ENCODE results near the gene JAGN1. TPM values are rescaled to one million over a fixed set of nuclear protein-coding genes. Genes with fewer than 3 reads are reported as not detected.
A peak's percentile ranks its signal among the peaks of the same experiment; 100 is the strongest.

The JAGN1 gene
- total and polyA plus RNA-seq, 4 donors: 19.8 to 34.1 (median 24.4) TPM

DNA sequence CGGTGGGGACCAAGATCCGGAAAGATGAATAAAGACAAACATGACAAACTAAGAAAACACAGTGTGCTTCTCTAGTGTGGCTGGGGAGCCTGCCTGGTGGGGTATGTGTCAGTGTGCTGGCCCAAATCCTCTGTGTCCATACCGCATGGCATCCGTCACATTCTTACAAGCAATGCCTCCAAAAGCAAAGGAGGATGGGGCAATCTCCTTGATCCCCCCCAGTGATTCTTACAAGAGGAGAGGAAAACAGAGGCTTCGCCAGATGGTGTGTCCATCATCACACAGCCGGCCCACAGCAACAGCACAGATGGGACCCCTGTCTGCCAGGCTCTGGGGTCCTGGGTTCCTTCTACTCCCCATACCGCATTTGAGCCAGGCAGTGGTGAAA lies 25.9 kb downstream of the JAGN1 start:
- H3K27ac ChIP-seq (ENCODE audit: low read depth in 1 of 2, low read length in 2 of 2): peak overlapping the region; percentile 2 to 69
- ATAC-seq (ENCODE audit: low FRiP score) (no peak), DNase-seq (peak in 1 of 2 donors; percentile 77)
- 31% methylated on average over 6 to 7 of the region's 7 CpGs for WGBS, 2 donors
- H3K4me1 ChIP-seq (ENCODE audit: control insufficient read depth in 1 of 2, insufficient read depth in 2 of 2, low read length in 2 of 2): no peaks in the 10 kb centered on the region
- intact Hi-C loops (cut with DNase I): loop anchor here (5.0 kb wide), 1 partner anchor 74 kb away; the partner anchor contains the start of gene RPUSD3 (in 2 of the 2)
- H3K27me3 ChIP-seq (ENCODE audit: control insufficient read depth in 1 of 2, insufficient read depth in 2 of 2, low read length in 1 of 2): no peaks in the 10 kb centered on the region
- no peaks in the 10 kb centered on the region for H3K36me3 ChIP-seq (ENCODE audit: control insufficient read depth in 1 of 2, insufficient read depth in 2 of 2, low read length in 1 of 2)
- no peaks in the 10 kb centered on the region for H3K9me3 ChIP-seq (ENCODE audit: control insufficient read depth, low read length)
- peak overlapping the region; percentile 2 to 71 for H3K4me3 ChIP-seq (ENCODE audit: low read length in 2 of 2)

DNA sequence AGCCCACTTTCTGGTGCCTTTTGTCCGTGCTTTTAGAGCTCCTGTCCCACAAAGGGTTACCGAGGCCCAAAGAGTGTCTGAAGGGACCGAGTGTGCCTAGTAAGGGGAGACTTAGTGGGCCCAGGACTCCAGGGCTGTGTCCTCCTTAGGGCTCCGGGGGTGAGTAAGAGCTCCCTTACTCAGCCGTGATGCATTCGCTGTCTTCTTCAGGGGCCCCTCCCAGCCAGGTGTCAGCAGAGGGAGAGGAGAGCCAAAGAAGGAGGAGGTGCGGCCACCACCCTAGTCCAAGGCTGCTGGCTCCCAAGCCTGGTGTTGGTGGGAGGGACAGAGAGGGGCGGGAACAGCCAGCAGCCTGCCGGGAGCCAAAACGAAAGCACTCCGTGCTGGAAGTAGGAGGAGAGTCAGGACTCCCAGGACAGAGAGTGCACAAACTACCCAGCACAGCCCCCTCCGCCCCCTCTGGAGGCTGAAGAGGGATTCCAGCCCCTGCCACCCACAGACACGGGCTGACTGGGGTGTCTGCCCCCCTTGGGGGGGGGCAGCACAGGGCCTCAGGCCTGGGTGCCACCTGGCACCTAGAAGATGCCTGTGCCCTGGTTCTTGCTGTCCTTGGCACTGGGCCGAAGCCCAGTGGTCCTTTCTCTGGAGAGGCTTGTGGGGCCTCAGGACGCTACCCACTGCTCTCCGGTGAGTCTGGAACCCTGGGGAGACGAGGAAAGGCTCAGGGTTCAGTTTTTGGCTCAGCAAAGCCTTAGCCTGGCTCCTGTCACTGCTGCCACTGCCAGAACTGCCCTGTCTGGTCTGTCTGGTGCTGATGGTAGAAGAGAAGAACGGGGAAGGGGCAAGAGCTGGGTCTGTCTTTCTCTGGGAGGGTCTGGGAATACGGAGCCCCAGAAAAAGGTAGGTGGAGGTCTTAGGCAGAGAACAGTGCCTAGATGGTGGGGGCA lies 26.6 kb downstream of the JAGN1 start, which contains the start of gene IL17RC:
IL17RC (plus strand) TSS at position 365 of the 947 bp plus-strand sequence; CDS start at position 583, 218 bp downstream.
- no peaks in the 10 kb centered on the region for H3K4me1 ChIP-seq (ENCODE audit: control insufficient read depth in 1 of 2, insufficient read depth in 2 of 2, low read length in 2 of 2)
- H3K4me3 ChIP-seq (ENCODE audit: low read length in 2 of 2): peak within 1 kb of the TSS; percentile 52 to 71
- peak within 1 kb of the TSS; percentile 46 to 81 for H3K27ac ChIP-seq (ENCODE audit: low read depth in 1 of 2, low read length in 2 of 2)
- no peaks in the 10 kb centered on the region for H3K27me3 ChIP-seq (ENCODE audit: control insufficient read depth in 1 of 2, insufficient read depth in 2 of 2, low read length in 1 of 2)
- intact Hi-C loops (cut with DNase I): loop anchor here (5.0 kb wide), 1 partner anchor 75 kb away; the partner anchor contains the start of gene RPUSD3 (in 2 of the 2)
- no peaks in the 10 kb centered on the region for H3K36me3 ChIP-seq (ENCODE audit: control insufficient read depth in 1 of 2, insufficient read depth in 2 of 2, low read length in 1 of 2)
- peak; percentile 91 for ATAC-seq (ENCODE audit: low FRiP score)
- DNase-seq: peak; percentile 92
- WGBS, 2 donors: 2 to 4% methylated on average over 19 of the region's 19 CpGs
- H3K9me3 ChIP-seq (ENCODE audit: control insufficient read depth, low read length): no peaks in the 10 kb centered on the region

DNA sequence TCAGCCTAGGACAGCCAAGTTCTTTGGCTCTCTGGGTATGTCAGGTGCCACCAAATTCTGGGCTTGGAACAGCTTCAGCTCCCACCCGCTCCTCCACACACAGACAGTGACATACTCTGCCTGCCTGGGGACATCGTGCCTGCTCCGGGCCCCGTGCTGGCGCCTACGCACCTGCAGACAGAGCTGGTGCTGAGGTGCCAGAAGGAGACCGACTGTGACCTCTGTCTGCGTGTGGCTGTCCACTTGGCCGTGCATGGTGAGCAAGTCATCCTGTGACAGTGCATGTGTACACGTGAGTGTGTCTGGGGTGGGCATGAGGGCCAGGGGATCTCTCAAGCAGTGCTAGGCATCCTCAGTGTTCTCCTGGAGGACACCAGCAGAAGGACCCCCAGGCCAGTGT lies 27.4 kb downstream of the JAGN1 start:
- 67 to 71% methylated on average over 10 of the region's 10 CpGs for WGBS, 2 donors
- no peak overlapping the region for H3K27ac ChIP-seq (ENCODE audit: low read depth in 1 of 2, low read length in 2 of 2)
- ATAC-seq (ENCODE audit: low FRiP score) (no peak), DNase-seq (peak in 1 of 2 donors; percentile 55)
- intact Hi-C loops (cut with DNase I): loop anchor here (5.0 kb wide), 1 partner anchor 76 kb away; the partner anchor contains the start of gene RPUSD3 (in 2 of the 2)
- no peaks in the 10 kb centered on the region for H3K9me3 ChIP-seq (ENCODE audit: control insufficient read depth, low read length)
- H3K4me3 ChIP-seq (ENCODE audit: low read length in 2 of 2): no peak overlapping the region
- no peaks in the 10 kb centered on the region for H3K36me3 ChIP-seq (ENCODE audit: control insufficient read depth in 1 of 2, insufficient read depth in 2 of 2, low read length in 1 of 2)
- no peaks in the 10 kb centered on the region for H3K4me1 ChIP-seq (ENCODE audit: control insufficient read depth in 1 of 2, insufficient read depth in 2 of 2, low read length in 2 of 2)
- no peaks in the 10 kb centered on the region for H3K27me3 ChIP-seq (ENCODE audit: control insufficient read depth in 1 of 2, insufficient read depth in 2 of 2, low read length in 1 of 2)

DNA sequence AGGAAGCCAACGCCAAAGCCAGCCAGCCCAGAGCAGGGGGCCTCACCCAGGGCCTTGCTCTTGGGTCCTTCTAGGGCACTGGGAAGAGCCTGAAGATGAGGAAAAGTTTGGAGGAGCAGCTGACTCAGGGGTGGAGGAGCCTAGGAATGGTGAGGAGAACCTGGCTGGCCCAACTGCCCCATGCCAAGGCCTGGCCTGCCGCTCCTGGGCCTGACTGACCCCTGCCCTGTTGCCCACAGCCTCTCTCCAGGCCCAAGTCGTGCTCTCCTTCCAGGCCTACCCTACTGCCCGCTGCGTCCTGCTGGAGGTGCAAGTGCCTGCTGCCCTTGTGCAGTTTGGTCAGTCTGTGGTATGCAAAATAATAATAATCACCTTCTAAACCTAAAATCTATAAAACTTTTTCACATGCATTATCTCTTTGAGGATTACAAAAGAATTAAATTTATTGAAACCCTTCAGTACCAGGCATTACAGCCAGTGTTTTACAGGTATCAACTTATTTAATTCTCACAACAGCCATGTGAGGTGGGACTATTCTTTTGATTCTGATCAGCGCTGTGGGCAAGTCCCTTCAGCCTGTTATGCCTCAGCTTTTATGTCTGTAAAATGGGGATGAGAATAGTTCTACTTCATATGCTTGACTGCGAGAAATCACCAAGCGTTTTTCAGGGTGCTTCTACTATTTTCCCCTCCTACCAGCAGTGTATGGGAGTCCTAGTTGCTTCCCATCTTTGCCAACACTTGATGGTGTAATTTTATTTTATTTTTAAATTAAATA lies 28.0 kb downstream of the JAGN1 start:
- intact Hi-C loops (cut with DNase I): loop anchor here (5.0 kb wide), 1 partner anchor 76 kb away; the partner anchor contains the start of gene RPUSD3 (in 2 of the 2)
- no peaks in the 10 kb centered on the region for H3K4me1 ChIP-seq (ENCODE audit: control insufficient read depth in 1 of 2, insufficient read depth in 2 of 2, low read length in 2 of 2)
- ATAC-seq (ENCODE audit: low FRiP score): no peak

DNA sequence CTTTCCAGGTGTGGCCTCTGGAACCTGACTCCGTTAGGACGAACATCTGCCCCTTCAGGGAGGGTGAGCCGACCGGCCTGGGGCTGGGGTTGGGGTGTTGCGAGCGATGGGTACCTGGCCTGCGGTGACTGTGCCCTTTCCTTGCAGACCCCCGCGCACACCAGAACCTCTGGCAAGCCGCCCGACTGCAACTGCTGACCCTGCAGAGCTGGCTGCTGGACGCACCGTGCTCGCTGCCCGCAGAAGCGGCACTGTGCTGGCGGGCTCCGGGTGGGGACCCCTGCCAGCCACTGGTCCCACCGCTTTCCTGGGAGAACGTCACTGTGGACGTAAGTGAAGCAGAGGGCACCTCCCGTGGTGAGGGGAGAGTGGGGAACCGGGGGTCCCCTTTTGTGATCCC lies 37.7 kb downstream of the JAGN1 start:
- WGBS, 2 donors: 94% methylated on average over 23 of the region's 23 CpGs
- no peaks in the 10 kb centered on the region for H3K9me3 ChIP-seq (ENCODE audit: control insufficient read depth, low read length)
- no peaks in the 10 kb centered on the region for H3K4me1 ChIP-seq (ENCODE audit: control insufficient read depth in 1 of 2, insufficient read depth in 2 of 2, low read length in 2 of 2)
- H3K4me3 ChIP-seq (ENCODE audit: low read length in 2 of 2): no peak overlapping the region
- intact Hi-C loops (cut with DNase I): no loop called here
- H3K27me3 ChIP-seq (ENCODE audit: control insufficient read depth in 1 of 2, insufficient read depth in 2 of 2, low read length in 1 of 2): no peaks in the 10 kb centered on the region
- H3K36me3 ChIP-seq (ENCODE audit: control insufficient read depth in 1 of 2, insufficient read depth in 2 of 2, low read length in 1 of 2): peaks cover 0 to 8% of the 10 kb centered on the region in 2 donors
- no peak for ATAC-seq (ENCODE audit: low FRiP score)
- no peak overlapping the region for H3K27ac ChIP-seq (ENCODE audit: low read depth in 1 of 2, low read length in 2 of 2)
- no peak for DNase-seq

More for the DNA sequence above, 28.0 kb downstream of the JAGN1 start:
- H3K27ac ChIP-seq (ENCODE audit: low read depth in 1 of 2, low read length in 2 of 2): no peak overlapping the region
- peak in 1 of 2 donors; percentile 69 for DNase-seq
- H3K36me3 ChIP-seq (ENCODE audit: control insufficient read depth in 1 of 2, insufficient read depth in 2 of 2, low read length in 1 of 2): no peaks in the 10 kb centered on the region
- H3K4me3 ChIP-seq (ENCODE audit: low read length in 2 of 2): no peak overlapping the region
- 89 to 93% methylated on average over 8 of the region's 8 CpGs for WGBS, 2 donors
- H3K27me3 ChIP-seq (ENCODE audit: control insufficient read depth in 1 of 2, insufficient read depth in 2 of 2, low read length in 1 of 2): no peaks in the 10 kb centered on the region
- no peaks in the 10 kb centered on the region for H3K9me3 ChIP-seq (ENCODE audit: control insufficient read depth, low read length)

DNA sequence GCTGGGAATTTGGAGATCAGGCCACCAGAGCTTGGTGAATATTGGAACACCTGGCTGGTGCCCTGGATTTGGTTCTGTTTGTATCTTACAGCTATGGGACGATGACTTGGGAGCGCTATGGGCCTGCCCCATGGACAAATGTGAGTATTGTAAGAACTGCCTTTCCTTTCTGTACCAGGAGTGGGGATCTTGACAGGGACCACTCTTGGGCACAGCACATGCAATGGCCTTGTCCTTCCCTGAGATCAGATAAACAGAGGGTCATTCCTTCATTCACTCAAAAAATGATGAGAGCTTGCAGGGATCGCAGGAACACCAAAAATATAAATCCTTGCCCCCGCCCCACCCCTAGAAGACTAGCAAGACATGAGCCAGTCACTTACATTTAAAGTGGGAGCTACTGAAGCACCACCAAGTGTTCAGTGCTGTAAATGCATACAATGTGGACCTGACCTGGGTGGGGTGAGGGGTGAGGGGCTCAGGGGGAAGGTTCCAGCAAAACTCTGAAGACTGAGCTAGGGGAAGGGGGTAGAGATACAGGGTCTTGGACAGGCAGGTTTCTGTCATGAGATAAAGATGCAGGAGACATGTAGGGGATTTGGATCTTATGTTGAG lies 40.5 kb downstream of the JAGN1 start:
- Histone ChIP-seq H3K4me1 (ENCODE audit: control insufficient read depth in 1 of 2, insufficient read depth in 2 of 2, low read length in 2 of 2) (peaks cover 0 to 3% of the 10 kb centered on the region in 2 donors), H3K27me3 (ENCODE audit: control insufficient read depth in 1 of 2, insufficient read depth in 2 of 2, low read length in 1 of 2) (no peaks in the 10 kb centered on the region), H3K27ac (ENCODE audit: low read depth in 1 of 2, low read length in 2 of 2) (no peak overlapping the region), H3K4me3 (ENCODE audit: low read length in 2 of 2) (no peak overlapping the region), H3K9me3 (ENCODE audit: control insufficient read depth, low read length) (no peaks in the 10 kb centered on the region), H3K36me3 (ENCODE audit: control insufficient read depth in 1 of 2, insufficient read depth in 2 of 2, low read length in 1 of 2) (no peaks in the 10 kb centered on the region)
- WGBS, 2 donors: 94 to 95% methylated on average over 4 of the region's 4 CpGs
- intact Hi-C loops (cut with DNase I): loop anchor here in 1 of 2 donors (5.0 kb wide), 1 partner anchor 199 kb away; the partner anchor contains the start of gene BRPF1
- DNase-seq (no peak), ATAC-seq (ENCODE audit: low FRiP score) (no peak)

DNA sequence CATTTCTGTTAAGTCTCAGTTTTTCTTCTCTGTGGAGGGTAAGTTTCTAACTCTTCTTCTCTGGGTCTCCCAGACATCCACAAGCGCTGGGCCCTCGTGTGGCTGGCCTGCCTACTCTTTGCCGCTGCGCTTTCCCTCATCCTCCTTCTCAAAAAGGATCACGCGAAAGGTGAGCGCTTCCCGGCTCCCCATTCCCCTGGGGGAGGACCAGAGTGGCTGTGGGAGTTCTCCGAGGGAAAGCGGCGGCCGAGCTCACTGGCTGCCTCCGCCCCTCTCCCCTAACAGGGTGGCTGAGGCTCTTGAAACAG lies 42.1 kb downstream of the JAGN1 start:
- H3K4me1 ChIP-seq (ENCODE audit: control insufficient read depth in 1 of 2, insufficient read depth in 2 of 2, low read length in 2 of 2): peaks cover 0 to 3% of the 10 kb centered on the region in 2 donors
- H3K27ac ChIP-seq (ENCODE audit: low read depth in 1 of 2, low read length in 2 of 2): peak overlapping the region; percentile 3 to 44
- H3K9me3 ChIP-seq (ENCODE audit: control insufficient read depth, low read length): no peaks in the 10 kb centered on the region
- DNase-seq (no peak), ATAC-seq (ENCODE audit: low FRiP score) (no peak)
- no peaks in the 10 kb centered on the region for H3K36me3 ChIP-seq (ENCODE audit: control insufficient read depth in 1 of 2, insufficient read depth in 2 of 2, low read length in 1 of 2)
- 2% methylated on average over 13 of the region's 13 CpGs for WGBS, 2 donors
- H3K4me3 ChIP-seq (ENCODE audit: low read length in 2 of 2): peak overlapping the region in 1 of 2 donors; percentile 50
- no peaks in the 10 kb centered on the region for H3K27me3 ChIP-seq (ENCODE audit: control insufficient read depth in 1 of 2, insufficient read depth in 2 of 2, low read length in 1 of 2)
- intact Hi-C loops (cut with DNase I): loop anchor here in 1 of 2 donors (5.0 kb wide), 1 partner anchor 200 kb away; the partner anchor contains the start of gene BRPF1

Measured in aorta (tissue), 5 donors.